Parathyroid adenoma (tissue), 2 donors: ENCODE measurements around the gene SCN4A.
"Not testable (repeated sequence)": the region's sequence is repeated elsewhere in the genome, so short reads cannot be mapped to it uniquely, and the experiment has no call there.

ENCODE experiments used
- H2AFZ ChIP-seq: fragments of 300-600 bp; sonication (generic); one replicate; pipeline ENCODE4 v1.7.0; 2017; ENCODE audit warnings: antibody characterized with exemption, mild to moderate bottlenecking
- H3K27ac ChIP-seq: fragments of 300-600 bp; sonication (generic); one replicate; pipeline ENCODE4 v1.7.0; 2017
- H3K27me3 ChIP-seq: fragments of 300-600 bp; sonication (generic); one replicate; pipeline ENCODE4 v1.7.0; 2017; ENCODE audit warnings: low read length; ENCODE audit not compliant: control insufficient read depth, insufficient read depth
- H3K36me3 ChIP-seq: fragments of 300-600 bp; sonication (generic); one replicate; pipeline ENCODE4 v1.7.0; 2017; ENCODE audit warnings: low read length; ENCODE audit not compliant: control insufficient read depth, insufficient read depth
- H3K4me1 ChIP-seq: fragments of 300-600 bp; sonication (generic); one replicate; pipeline ENCODE4 v1.7.0; 2017; ENCODE audit warnings: control low read depth
- H3K4me2 ChIP-seq: fragments of 300-600 bp; sonication (generic); one replicate; pipeline ENCODE4 v1.7.0; 2017; ENCODE audit warnings: low read length
- H3K4me3 ChIP-seq: fragments of 300-600 bp; sonication (generic); one replicate; pipeline ENCODE4 v1.7.0; 2017; ENCODE audit warnings: low read depth, low read length
- H3K79me2 ChIP-seq: fragments of 300-600 bp; sonication (generic); one replicate; pipeline ENCODE4 v1.7.0; 2017; ENCODE audit warnings: control low read depth
- H3K9ac ChIP-seq: fragments of 300-600 bp; sonication (generic); one replicate; pipeline ENCODE4 v1.7.0; 2017; ENCODE audit warnings: mild to moderate bottlenecking
- H3K9me3 ChIP-seq: fragments of 300-600 bp; sonication (generic); one replicate; pipeline ENCODE4 v1.7.0; 2017; ENCODE audit warnings: low read length; ENCODE audit not compliant: control insufficient read depth
- TF ChIP-seq, protein P1 (sequence below): fragments of 300-600 bp; sonication (generic); IDR thresholded peaks from one replicate; pipeline ENCODE4 v1.7.0; 2017; ENCODE audit warnings: antibody characterized with exemption, mild to moderate bottlenecking
- donor health status: primary hyperparathyroidism.

The SCN4A gene

DNA sequence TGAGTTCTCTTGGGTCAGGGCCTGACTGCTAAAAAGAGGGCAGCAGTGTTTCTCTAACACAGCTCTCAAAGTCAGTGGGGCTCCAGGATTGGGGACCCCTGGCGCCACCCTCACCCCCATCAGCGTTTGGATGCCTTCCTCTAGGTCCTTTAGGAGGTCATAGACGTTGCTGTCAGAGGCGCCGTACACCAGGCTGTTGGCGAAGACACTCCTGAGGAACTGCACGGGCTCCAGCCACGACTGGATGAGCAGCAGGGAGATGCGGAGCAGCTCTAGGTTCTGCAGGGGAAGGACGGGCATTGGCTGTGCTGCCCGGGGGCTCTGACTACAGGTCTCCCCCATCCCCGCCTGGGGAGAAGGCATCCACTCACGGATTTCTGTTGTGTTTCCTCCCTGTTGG lies 55.1 kb downstream of the SCN4A start:
- no peak overlapping the region for H3K4me3 ChIP-seq
- H2AFZ ChIP-seq: no peak overlapping the region
- no peaks in the 10 kb centered on the region for H3K79me2 ChIP-seq
- H3K9ac ChIP-seq: no peak overlapping the region
- H3K4me1 ChIP-seq: no peaks in the 10 kb centered on the region
- no peak overlapping the region for H3K4me2 ChIP-seq
- no peaks in the 10 kb centered on the region for H3K27me3 ChIP-seq
- no peak overlapping the region for H3K27ac ChIP-seq
- no peaks in the 10 kb centered on the region for H3K9me3 ChIP-seq
- TF ChIP-seq, protein P1, sequence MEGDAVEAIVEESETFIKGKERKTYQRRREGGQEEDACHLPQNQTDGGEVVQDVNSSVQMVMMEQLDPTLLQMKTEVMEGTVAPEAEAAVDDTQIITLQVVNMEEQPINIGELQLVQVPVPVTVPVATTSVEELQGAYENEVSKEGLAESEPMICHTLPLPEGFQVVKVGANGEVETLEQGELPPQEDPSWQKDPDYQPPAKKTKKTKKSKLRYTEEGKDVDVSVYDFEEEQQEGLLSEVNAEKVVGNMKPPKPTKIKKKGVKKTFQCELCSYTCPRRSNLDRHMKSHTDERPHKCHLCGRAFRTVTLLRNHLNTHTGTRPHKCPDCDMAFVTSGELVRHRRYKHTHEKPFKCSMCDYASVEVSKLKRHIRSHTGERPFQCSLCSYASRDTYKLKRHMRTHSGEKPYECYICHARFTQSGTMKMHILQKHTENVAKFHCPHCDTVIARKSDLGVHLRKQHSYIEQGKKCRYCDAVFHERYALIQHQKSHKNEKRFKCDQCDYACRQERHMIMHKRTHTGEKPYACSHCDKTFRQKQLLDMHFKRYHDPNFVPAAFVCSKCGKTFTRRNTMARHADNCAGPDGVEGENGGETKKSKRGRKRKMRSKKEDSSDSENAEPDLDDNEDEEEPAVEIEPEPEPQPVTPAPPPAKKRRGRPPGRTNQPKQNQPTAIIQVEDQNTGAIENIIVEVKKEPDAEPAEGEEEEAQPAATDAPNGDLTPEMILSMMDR: no peak
- H3K36me3 ChIP-seq: no peaks in the 10 kb centered on the region

- H3K27me3 ChIP-seq, H3K36me3 ChIP-seq, H2AFZ ChIP-seq, H3K4me2 ChIP-seq, H3K79me2 ChIP-seq, H3K27ac ChIP-seq, H3K9ac ChIP-seq, H3K4me1 ChIP-seq, H3K4me3 ChIP-seq, H3K9me3 ChIP-seq: not testable (repeated sequence)
Measured at GRCh38 chr17:63917206-63917605, 55.5 kb downstream of the SCN4A start.

GRCh38 chr17:63916566-63917185 lies 56.0 kb downstream of the SCN4A start:
- no peak overlapping the region for H2AFZ ChIP-seq
- no peaks in the 10 kb centered on the region for H3K27me3 ChIP-seq
- TF ChIP-seq, protein P1: no peak
- no peak overlapping the region for H3K4me3 ChIP-seq
- no peak overlapping the region for H3K9ac ChIP-seq
- no peak overlapping the region for H3K27ac ChIP-seq
- H3K4me1 ChIP-seq: no peaks in the 10 kb centered on the region
- no peaks in the 10 kb centered on the region for H3K36me3 ChIP-seq
- H3K4me2 ChIP-seq: no peak overlapping the region
- no peaks in the 10 kb centered on the region for H3K9me3 ChIP-seq
- H3K79me2 ChIP-seq: no peaks in the 10 kb centered on the region

- H3K9me3 ChIP-seq, H3K9ac ChIP-seq, H3K27ac ChIP-seq, H2AFZ ChIP-seq, H3K79me2 ChIP-seq, H3K27me3 ChIP-seq, H3K4me2 ChIP-seq, H3K36me3 ChIP-seq, H3K4me3 ChIP-seq, H3K4me1 ChIP-seq: not testable (repeated sequence)
Measured at GRCh38 chr17:63915753-63916152, 57.0 kb downstream of the SCN4A start.

GRCh38 chr17:63914471-63914870 lies 58.2 kb downstream of the SCN4A start:
- no peak overlapping the region for H3K27ac ChIP-seq
- H3K9me3 ChIP-seq: no peaks in the 10 kb centered on the region
- no peak overlapping the region for H3K4me3 ChIP-seq
- H3K79me2 ChIP-seq: no peaks in the 10 kb centered on the region
- no peak overlapping the region for H3K9ac ChIP-seq
- H3K36me3 ChIP-seq: no peaks in the 10 kb centered on the region
- H2AFZ ChIP-seq: no peak overlapping the region
- peaks cover 3% of the 10 kb centered on the region for H3K4me1 ChIP-seq
- no peaks in the 10 kb centered on the region for H3K27me3 ChIP-seq
- no peak overlapping the region for H3K4me2 ChIP-seq
- TF ChIP-seq, protein P1: no peak

GRCh38 chr17:63911657-63912100 lies 61.0 kb downstream of the SCN4A start:
- H3K79me2 ChIP-seq: no peaks in the 10 kb centered on the region
- H3K9ac ChIP-seq: no peak overlapping the region
- no peaks in the 10 kb centered on the region for H3K27me3 ChIP-seq
- no peaks in the 10 kb centered on the region for H3K9me3 ChIP-seq
- no peaks in the 10 kb centered on the region for H3K36me3 ChIP-seq
- H3K27ac ChIP-seq: no peak overlapping the region
- no peak overlapping the region for H3K4me3 ChIP-seq
- no peak overlapping the region for H3K4me2 ChIP-seq
- TF ChIP-seq, protein P1: peak; percentile 60
- H2AFZ ChIP-seq: no peak overlapping the region
- H3K4me1 ChIP-seq: peaks cover 3% of the 10 kb centered on the region
